H9 (cell line): Measurements from ENCODE around the gene DPH3. TPM values are rescaled to one million over a fixed set of nuclear protein-coding genes. Genes with fewer than 3 reads are reported as not detected.

ENCODE experiments used
- DNase-seq: peaks from one replicate; pipeline ENCODE4 v3.0.0-alpha.2; 2017
- H2AFZ ChIP-seq: one replicate; pipeline ENCODE4 v1.6.1; 2013; ENCODE audit warnings: mild to moderate bottlenecking, low read length, control low read depth, moderate library complexity
- H2AK5ac ChIP-seq: 2 replicates; pipeline ENCODE4 v1.6.1; 2013; ENCODE audit warnings: low read length, control low read depth, mixed read lengths; ENCODE audit not compliant: insufficient read length
- H2BK120ac ChIP-seq: one replicate; pipeline ENCODE4 v1.6.1; 2013; ENCODE audit warnings: low read depth, mild to moderate bottlenecking, low read length, control low read depth, inconsistent platforms; ENCODE audit not compliant: poor library complexity, severe bottlenecking
- H2BK12ac ChIP-seq: 2 replicates; pipeline ENCODE4 v1.6.1; 2013; ENCODE audit warnings: low read length, control low read depth, mixed read lengths, low read depth; ENCODE audit not compliant: insufficient read length
- H2BK15ac ChIP-seq: 2 replicates; pipeline ENCODE4 v1.6.1; 2013; ENCODE audit warnings: low read depth, low read length, control low read depth
- H2BK20ac ChIP-seq: one replicate; pipeline ENCODE4 v1.6.1; 2013; ENCODE audit warnings: low read depth, mild to moderate bottlenecking, low read length, control low read depth, inconsistent platforms; ENCODE audit not compliant: poor library complexity, severe bottlenecking
- H2BK5ac ChIP-seq: 2 replicates; pipeline ENCODE4 v1.6.1; 2013; ENCODE audit warnings: low read length, control low read depth, mixed read lengths; ENCODE audit not compliant: insufficient read length
- H3K14ac ChIP-seq: 2 replicates; pipeline ENCODE4 v1.6.1; 2013; ENCODE audit warnings: low read length, control low read depth; ENCODE audit not compliant: insufficient read depth
- H3K18ac ChIP-seq: 2 replicates; pipeline ENCODE4 v1.6.1; 2013; ENCODE audit warnings: low read depth, mild to moderate bottlenecking, mixed read lengths, low read length, control low read depth; ENCODE audit not compliant: insufficient read length
- H3K23ac ChIP-seq: 2 replicates; pipeline ENCODE4 v1.6.1; 2013; ENCODE audit warnings: low read length, control low read depth, mixed read lengths, low read depth; ENCODE audit not compliant: insufficient read length
- H3K23me2 ChIP-seq: 2 replicates; pipeline ENCODE4 v1.6.1; 2013; ENCODE audit warnings: low read depth, mild to moderate bottlenecking, mixed read lengths, low read length, control low read depth; ENCODE audit not compliant: insufficient read length, poor library complexity, severe bottlenecking
- H3K27ac ChIP-seq: 2 replicates; pipeline ENCODE4 v1.5.1; 2013; ENCODE audit warnings: low read length, control low read depth, mixed read lengths, low read depth; ENCODE audit not compliant: insufficient read length
- H3K27me3 ChIP-seq: 2 replicates; pipeline ENCODE4 v1.6.1; 2013; ENCODE audit warnings: low read length, control low read depth, inconsistent platforms; ENCODE audit not compliant: insufficient read depth
- H3K4ac ChIP-seq: 2 replicates; pipeline ENCODE4 v1.6.1; 2013; ENCODE audit warnings: low read depth, mild to moderate bottlenecking, control low read depth, inconsistent platforms, low read length, moderate library complexity
- H3K4me1 ChIP-seq: 2 replicates; pipeline ENCODE4 v1.6.1; 2013; ENCODE audit warnings: low read length, control low read depth, inconsistent platforms; ENCODE audit not compliant: insufficient read depth
- H3K4me2 ChIP-seq: 2 replicates; pipeline ENCODE4 v1.6.1; 2013; ENCODE audit warnings: low read length, control low read depth, mixed read lengths; ENCODE audit not compliant: insufficient read length, insufficient read depth
- H3K56ac ChIP-seq: 2 replicates; pipeline ENCODE4 v1.6.1; 2013; ENCODE audit warnings: low read depth, mild to moderate bottlenecking, mixed read lengths, low read length, control low read depth; ENCODE audit not compliant: insufficient read length
- H3K79me1 ChIP-seq: 2 replicates; pipeline ENCODE4 v1.6.1; 2013; ENCODE audit warnings: low read depth, mild to moderate bottlenecking, moderate library complexity, low read length, control low read depth, inconsistent platforms; ENCODE audit not compliant: insufficient read depth, poor library complexity, severe bottlenecking
- H3K79me2 ChIP-seq: 2 replicates; pipeline ENCODE4 v1.6.1; 2013; ENCODE audit warnings: low read length, control low read depth, inconsistent platforms; ENCODE audit not compliant: insufficient read depth
- H3K9ac ChIP-seq: 2 replicates; pipeline ENCODE4 v1.6.1; 2013; ENCODE audit warnings: low read length, control low read depth, mixed read lengths; ENCODE audit not compliant: insufficient read length; ENCODE audit errors: extremely low read depth
- H3K9me3 ChIP-seq: one replicate; pipeline ENCODE4 v1.6.1; 2013; ENCODE audit warnings: low read depth, low read length, inconsistent platforms; ENCODE audit not compliant: control insufficient read depth
- H3T11ph ChIP-seq: one replicate; pipeline ENCODE4 v1.6.1; 2013; ENCODE audit warnings: mild to moderate bottlenecking, low read length, control low read depth, inconsistent platforms
- H4K20me1 ChIP-seq: one replicate; pipeline ENCODE4 v1.6.1; 2013; ENCODE audit not compliant: control insufficient read depth, insufficient read length, insufficient read depth
- H4K5ac ChIP-seq: 2 replicates; pipeline ENCODE4 v1.6.1; 2013; ENCODE audit warnings: low read depth, mild to moderate bottlenecking, mixed read lengths, low read length, control low read depth; ENCODE audit not compliant: insufficient read length
- H4K8ac ChIP-seq: replicated peaks from 2 replicates; pipeline ENCODE4 v1.6.1; 2013; ENCODE audit warnings: low read length, control low read depth, mixed read lengths, low read depth; ENCODE audit not compliant: insufficient read length
- H4K91ac ChIP-seq: 2 replicates; pipeline ENCODE4 v1.6.1; 2013; ENCODE audit warnings: low read depth, mild to moderate bottlenecking, moderate library complexity, mixed read lengths, low read length, control low read depth; ENCODE audit not compliant: insufficient read length
- H3K27ac Mint-ChIP-seq, 3 experiments: 2 replicates in 2 of 3; 3 replicates in 1 of 3; pipeline ENCODE4 v1.8.0; 2020 to 2021; ENCODE audit warnings: mixed read lengths in 3 of 3, mild to moderate bottlenecking in 1 of 3, moderate library complexity in 1 of 3
- H3K27me3 Mint-ChIP-seq: 2 replicates; pipeline ENCODE4 v1.8.0; 2021; ENCODE audit warnings: low read depth, mild to moderate bottlenecking, moderate library complexity, mixed read lengths
- H3K36me3 Mint-ChIP-seq, 3 experiments: 2 replicates in 2 of 3; 3 replicates in 1 of 3; pipeline ENCODE4 v1.8.0; 2020 to 2021; ENCODE audit warnings: low read depth in 3 of 3, mixed read lengths in 3 of 3; ENCODE audit not compliant: insufficient read depth in 1 of 3
- H3K4me1 Mint-ChIP-seq, 2 experiments: 2 replicates each; pipeline ENCODE4 v1.8.0; 2020; ENCODE audit warnings: mixed read lengths in 2 of 2
- H3K4me3 Mint-ChIP-seq, 2 experiments: 2 replicates in 1 of 2; 3 replicates in 1 of 2; pipeline ENCODE4 v1.8.0; 2020 to 2021; ENCODE audit warnings: mild to moderate bottlenecking in 2 of 2, mixed read lengths in 2 of 2, moderate library complexity in 1 of 2
- H3K9me3 Mint-ChIP-seq, 2 experiments: 2 replicates in 1 of 2; 3 replicates in 1 of 2; pipeline ENCODE4 v1.8.0; 2020; ENCODE audit warnings: mild to moderate bottlenecking in 2 of 2, mixed read lengths in 2 of 2, moderate library complexity in 1 of 2
- WGBS: extraction: QIAGEN DNeasy Blood & Tissue Kit; methylation state at CpG from one replicate; pipeline ENCODE4 v1.1.7; 2013; ENCODE audit warnings: missing lambda C conversion rate, low lambda C conversion rate, mixed read lengths; ENCODE audit not compliant: insufficient read length; ENCODE audit errors: extremely low coverage; 5-methylcytosine and 5-hydroxymethylcytosine counted together
- total RNA-seq: library from RNA; stranded (reverse); gene quantifications from 2 replicates; pipeline ENCODE4 v1.2.1, GENCODE V29; 2021
- TF ChIP-seq, protein P1 (sequence below): fragments of 200-600 bp; sonication (generic); conservative IDR thresholded peaks from 3 replicates; pipeline ENCODE4 v1.8.0; 2021; ENCODE audit warnings: antibody characterized with exemption, mild to moderate bottlenecking

DPH3 gene
- total RNA-seq, 1 experiment from 2014 or later = 36.2 TPM

DNA sequence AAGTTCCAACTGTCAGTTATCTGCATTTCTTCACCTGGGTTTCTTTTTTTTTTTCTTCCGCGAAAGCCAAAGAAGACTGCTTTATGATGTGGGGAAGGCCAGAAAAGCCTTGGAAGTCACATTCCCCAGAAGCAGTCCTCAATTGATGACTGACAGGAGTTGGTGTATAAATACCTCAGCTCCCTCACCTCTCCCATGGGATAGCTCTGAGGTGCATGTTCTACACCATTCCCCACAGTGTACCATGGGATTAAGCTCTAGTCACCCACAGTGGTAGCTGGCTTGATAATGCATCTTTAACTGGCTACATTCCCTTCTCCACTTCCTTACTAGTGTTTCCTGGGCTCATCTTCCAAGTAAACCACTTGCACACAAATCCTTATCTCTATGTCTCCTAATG is 30.5 kb downstream of the DPH3 start:
- Histone ChIP-seq H4K20me1 (no peaks in the 10 kb centered on the region), H2AK5ac (no peak overlapping the region), H2BK5ac (no peak overlapping the region), H3T11ph (no peak overlapping the region), H4K8ac (no peak overlapping the region), H4K5ac (no peak overlapping the region), H3K23ac (no peak overlapping the region), H3K18ac (no peak overlapping the region), H3K56ac (no peak overlapping the region), H3K4ac (no peak overlapping the region), H3K4me1 (no peaks in the 10 kb centered on the region), H3K27ac (no peak overlapping the region), H3K9me3 (no peaks in the 10 kb centered on the region), H3K79me1 (no peaks in the 10 kb centered on the region), H3K4me2 (no peak overlapping the region), H3K79me2 (no peaks in the 10 kb centered on the region), H2BK12ac (no peak overlapping the region), H3K9ac (no peak overlapping the region), H2BK15ac (no peak overlapping the region), H2BK120ac (no peak overlapping the region), H2AFZ (no peak overlapping the region), H3K23me2 (no peaks in the 10 kb centered on the region), H4K91ac (no peak overlapping the region), H2BK20ac (no peak overlapping the region), H3K14ac (no peak overlapping the region), H3K27me3 (no peaks in the 10 kb centered on the region)
- no CpG with 5 or more reads among the region's 2 CpGs for WGBS
- H3K36me3 Mint-ChIP-seq = no peaks in the 10 kb centered on the region
- no peak overlapping the region for H3K27ac Mint-ChIP-seq
- no peak for DNase-seq
- H3K9me3 Mint-ChIP-seq = no peaks in the 10 kb centered on the region; a peak in 1 of 5 replicates
- no peaks in the 10 kb centered on the region for H3K4me1 Mint-ChIP-seq
- no peak overlapping the region for H3K4me3 Mint-ChIP-seq
- TF ChIP-seq, protein P1, sequence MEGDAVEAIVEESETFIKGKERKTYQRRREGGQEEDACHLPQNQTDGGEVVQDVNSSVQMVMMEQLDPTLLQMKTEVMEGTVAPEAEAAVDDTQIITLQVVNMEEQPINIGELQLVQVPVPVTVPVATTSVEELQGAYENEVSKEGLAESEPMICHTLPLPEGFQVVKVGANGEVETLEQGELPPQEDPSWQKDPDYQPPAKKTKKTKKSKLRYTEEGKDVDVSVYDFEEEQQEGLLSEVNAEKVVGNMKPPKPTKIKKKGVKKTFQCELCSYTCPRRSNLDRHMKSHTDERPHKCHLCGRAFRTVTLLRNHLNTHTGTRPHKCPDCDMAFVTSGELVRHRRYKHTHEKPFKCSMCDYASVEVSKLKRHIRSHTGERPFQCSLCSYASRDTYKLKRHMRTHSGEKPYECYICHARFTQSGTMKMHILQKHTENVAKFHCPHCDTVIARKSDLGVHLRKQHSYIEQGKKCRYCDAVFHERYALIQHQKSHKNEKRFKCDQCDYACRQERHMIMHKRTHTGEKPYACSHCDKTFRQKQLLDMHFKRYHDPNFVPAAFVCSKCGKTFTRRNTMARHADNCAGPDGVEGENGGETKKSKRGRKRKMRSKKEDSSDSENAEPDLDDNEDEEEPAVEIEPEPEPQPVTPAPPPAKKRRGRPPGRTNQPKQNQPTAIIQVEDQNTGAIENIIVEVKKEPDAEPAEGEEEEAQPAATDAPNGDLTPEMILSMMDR = no peak
- H3K27me3 Mint-ChIP-seq = peaks cover 6% of the 10 kb centered on the region
